SU-DHL-6 (cell line): ENCODE data around the gene IRF2BPL.

Experiments used
- EZH2phosphoT487 ChIP-seq: fragments of 200-600 bp; sonication (generic), shearing (Covaris generic); conservative IDR thresholded peaks from 2 replicates; pipeline ENCODE4 v1.6.1; 2018; ENCODE audit warnings: mild to moderate bottlenecking, antibody characterized with exemption, low read length, moderate library complexity, mixed read lengths
- TF ChIP-seq, protein P1 (sequence below): fragments of 200-600 bp; sonication (generic); IDR thresholded peaks from one replicate; pipeline ENCODE4 v1.5.1; 2017; ENCODE audit warnings: antibody characterized with exemption, mild to moderate bottlenecking, low read length, moderate library complexity; ENCODE audit not compliant: insufficient read depth, poor library complexity, severe bottlenecking

GRCh38 chr14:77065851-77066577 lies 37.5 kb upstream of the IRF2BPL start:
- TF ChIP-seq, protein P1, sequence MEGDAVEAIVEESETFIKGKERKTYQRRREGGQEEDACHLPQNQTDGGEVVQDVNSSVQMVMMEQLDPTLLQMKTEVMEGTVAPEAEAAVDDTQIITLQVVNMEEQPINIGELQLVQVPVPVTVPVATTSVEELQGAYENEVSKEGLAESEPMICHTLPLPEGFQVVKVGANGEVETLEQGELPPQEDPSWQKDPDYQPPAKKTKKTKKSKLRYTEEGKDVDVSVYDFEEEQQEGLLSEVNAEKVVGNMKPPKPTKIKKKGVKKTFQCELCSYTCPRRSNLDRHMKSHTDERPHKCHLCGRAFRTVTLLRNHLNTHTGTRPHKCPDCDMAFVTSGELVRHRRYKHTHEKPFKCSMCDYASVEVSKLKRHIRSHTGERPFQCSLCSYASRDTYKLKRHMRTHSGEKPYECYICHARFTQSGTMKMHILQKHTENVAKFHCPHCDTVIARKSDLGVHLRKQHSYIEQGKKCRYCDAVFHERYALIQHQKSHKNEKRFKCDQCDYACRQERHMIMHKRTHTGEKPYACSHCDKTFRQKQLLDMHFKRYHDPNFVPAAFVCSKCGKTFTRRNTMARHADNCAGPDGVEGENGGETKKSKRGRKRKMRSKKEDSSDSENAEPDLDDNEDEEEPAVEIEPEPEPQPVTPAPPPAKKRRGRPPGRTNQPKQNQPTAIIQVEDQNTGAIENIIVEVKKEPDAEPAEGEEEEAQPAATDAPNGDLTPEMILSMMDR = no peak
- TF ChIP-seq EZH2phosphoT487 = no peak
